NAMALWA (cell line): ENCODE results near the gene PIP4K2A.
"Not testable (repeated sequence)": the region's sequence is repeated elsewhere in the genome, so short reads cannot be mapped to it uniquely, and the experiment has no call there.

Source experiments
- DNase-seq: peaks from one replicate; pipeline ENCODE4 v3.0.0-alpha.2; 2015; ENCODE audit warnings: low spot score

The PIP4K2A gene

GRCh38 chr10:22514414-22514758 lies 200.0 kb downstream of the PIP4K2A start:
- DNase-seq = not testable (repeated sequence)

DNA sequence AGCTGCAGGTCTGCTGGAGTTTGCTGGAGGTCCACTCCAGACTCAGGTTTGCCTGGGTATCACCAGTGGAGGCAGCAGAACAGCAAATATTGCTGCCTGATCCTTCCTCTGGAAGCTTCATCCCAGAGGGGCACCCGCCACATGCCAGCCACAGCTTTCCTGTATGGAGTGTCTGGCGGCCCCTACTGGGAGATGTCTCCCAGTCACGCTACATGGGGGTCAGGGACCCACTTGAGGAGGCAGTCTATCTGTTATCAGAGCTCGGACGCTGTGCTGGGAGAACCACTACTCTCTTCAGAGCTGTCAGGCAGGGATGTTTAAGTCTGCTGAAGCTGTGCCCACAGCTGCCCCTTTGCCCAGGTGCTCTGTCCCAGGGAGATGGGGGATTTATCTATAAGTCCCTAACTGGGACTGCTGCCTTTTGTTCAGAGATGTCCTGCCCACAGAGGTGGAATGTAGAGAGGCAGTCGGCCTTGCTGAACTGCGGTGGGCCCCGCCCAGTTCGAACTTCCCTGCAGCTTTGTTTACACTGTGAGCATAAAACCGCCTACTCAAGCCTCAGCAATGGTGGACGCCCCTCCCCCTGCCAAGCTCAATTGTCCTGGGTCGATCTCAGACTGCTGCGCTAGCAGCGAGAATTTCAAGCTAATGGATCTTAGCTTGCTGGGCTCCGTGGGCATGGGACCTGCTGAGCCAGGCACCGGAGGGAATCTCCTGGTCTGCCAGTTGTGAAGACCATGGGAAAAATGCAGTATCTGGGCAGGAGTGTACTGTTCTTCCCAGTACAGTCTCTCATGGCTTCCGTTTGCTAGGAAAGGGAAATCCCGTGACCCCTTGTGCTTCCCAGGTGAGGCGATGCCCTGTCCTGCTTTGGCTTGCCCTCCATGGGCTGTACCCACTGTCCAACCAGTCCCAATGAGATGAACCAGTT lies 200.6 kb downstream of the PIP4K2A start:
- not testable (repeated sequence) for DNase-seq

- not testable (repeated sequence) for DNase-seq
These were observed 202.4 kb downstream of the PIP4K2A start for GRCh38 chr10:22512015-22512414.

GRCh38 chr10:22508214-22508613 lies 206.2 kb downstream of the PIP4K2A start:
- not testable (repeated sequence) for DNase-seq

- peak; percentile 4 for DNase-seq
These were observed 208.3 kb downstream of the PIP4K2A start for GRCh38 chr10:22505911-22506685.

GRCh38 chr10:22504766-22505165 lies 209.6 kb downstream of the PIP4K2A start:
- no peak for DNase-seq

GRCh38 chr10:22503315-22504088 lies 210.9 kb downstream of the PIP4K2A start:
- no peak for DNase-seq

GRCh38 chr10:22501863-22502262 lies 212.5 kb downstream of the PIP4K2A start:
- DNase-seq = no peak

GRCh38 chr10:22501413-22501812 lies 213.0 kb downstream of the PIP4K2A start:
- DNase-seq = no peak

GRCh38 chr10:22500656-22501340 lies 213.6 kb downstream of the PIP4K2A start:
- DNase-seq = no peak

DNA sequence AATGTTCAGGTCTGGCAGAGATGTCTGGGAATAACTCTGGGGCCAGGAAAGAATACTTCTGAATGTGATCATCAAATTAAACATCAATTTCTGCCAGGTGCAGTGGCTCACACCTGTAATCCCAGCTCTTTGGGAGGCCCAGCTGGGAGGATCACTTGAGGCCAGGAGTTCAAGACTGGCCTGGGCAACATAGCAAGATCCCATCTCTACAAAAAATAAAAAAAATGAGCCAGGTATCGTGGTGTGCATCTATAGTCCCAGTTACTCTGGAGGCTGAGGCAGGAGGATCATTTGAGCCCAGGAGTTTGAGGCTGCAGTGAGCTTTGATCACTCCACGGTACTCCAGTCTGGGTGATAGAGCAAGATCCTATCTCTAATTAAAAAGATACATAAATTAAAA lies 214.4 kb downstream of the PIP4K2A start:
- DNase-seq = not testable (repeated sequence)

DNA sequence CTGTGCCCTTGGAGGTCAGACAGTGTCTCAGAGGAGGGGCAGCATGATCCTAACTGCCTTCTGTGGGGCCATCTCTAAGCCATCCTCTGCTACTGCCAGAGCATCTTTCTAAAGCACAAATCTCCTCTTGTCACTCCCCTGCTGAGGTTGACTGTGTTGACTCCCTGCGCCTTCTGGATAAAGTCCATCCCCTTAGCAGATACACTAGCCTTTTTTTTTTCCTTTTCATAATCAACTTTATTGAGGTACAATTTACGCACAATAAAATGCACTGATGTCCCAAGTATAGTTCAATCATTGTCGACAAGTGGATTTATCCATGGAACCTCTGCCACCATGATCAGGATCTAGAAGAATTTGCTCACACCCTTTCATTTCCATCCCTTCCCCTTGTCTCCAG lies 219.0 kb downstream of the PIP4K2A start:
- no peak for DNase-seq

- DNase-seq = no peak
These were observed 220.4 kb downstream of the PIP4K2A start for GRCh38 chr10:22494007-22494406.

GRCh38 chr10:22491931-22492615 lies 222.3 kb downstream of the PIP4K2A start:
- DNase-seq = no peak

DNA sequence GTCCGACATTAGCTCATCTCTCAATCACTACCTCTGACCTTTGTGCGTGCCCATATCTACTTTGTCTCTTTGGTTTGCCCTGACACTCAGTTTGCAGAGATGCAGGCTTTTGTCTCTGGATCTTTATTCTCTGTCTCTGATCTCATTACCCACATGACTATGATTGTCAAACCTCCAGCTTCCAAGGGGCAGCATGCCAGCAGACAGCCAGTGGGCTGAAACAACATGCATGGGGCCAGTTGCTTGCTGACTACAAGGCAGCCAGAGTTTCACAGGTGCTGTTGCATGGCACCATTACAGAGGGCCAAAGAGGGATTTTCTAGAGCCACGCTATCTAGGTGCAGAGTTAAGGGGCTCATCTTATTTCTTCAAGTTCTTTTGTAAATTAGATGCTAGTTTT lies 222.9 kb downstream of the PIP4K2A start:
- DNase-seq = no peak

DNA sequence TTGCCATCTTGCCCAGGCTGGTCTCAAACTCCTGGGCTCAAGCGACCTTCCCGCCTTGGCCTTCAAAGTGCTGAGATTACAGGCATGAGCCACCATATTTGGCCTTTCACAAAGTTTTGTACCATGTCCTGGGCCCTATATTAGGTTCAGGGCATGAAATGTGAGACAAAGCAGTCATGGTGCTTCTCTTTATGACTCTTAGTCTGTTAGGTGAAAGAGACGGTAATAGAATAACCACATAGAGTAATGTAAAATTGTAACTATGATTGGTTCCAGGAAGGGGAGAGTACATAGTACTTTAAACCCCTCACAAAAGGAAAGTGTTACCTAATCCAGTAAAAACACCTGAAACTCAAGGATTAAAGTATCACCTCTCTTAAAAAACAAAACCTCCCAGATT lies 224.4 kb downstream of the PIP4K2A start:
- no peak for DNase-seq

DNA sequence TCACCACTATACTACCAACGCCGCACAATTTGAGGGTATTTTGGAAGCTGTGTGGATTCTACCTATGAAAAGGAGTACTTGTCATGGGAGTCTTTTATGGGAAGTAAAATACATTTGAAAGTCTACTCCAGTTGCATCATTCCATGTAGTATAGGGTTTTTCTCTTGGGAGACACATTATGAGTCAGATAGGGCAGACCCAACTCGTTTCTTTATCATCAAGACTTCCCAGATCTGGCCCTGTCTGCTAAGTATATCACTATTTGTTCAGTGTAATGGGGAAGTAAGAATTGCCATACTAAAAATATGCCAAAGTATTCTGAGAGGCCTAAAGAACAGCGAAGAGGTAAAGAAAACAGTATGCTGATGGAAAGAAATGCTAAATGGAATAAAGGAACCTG lies 224.9 kb downstream of the PIP4K2A start:
- no peak for DNase-seq

GRCh38 chr10:22486431-22486830 lies 227.9 kb downstream of the PIP4K2A start:
- no peak for DNase-seq
